ENCODE measurements around the gene KCNJ3. TPM values are rescaled to one million over a fixed set of nuclear protein-coding genes. Genes with fewer than 3 reads are reported as not detected.

KCNJ3 gene
- total and polyA plus RNA-seq, 2 donors (not counting 1 experiment from before 2014, with no cell fraction given), result 0.01 TPM; not detected in 1

GRCh38 chr2:154670083-154670482, 28.4 kb upstream of the KCNJ3 start:
- no peak overlapping the region for H3K27ac ChIP-seq (ENCODE audit: low read length in 2 of 2)
- H3K9me3 Mint-ChIP-seq (ENCODE audit: insufficient read depth), result no peaks in the 10 kb centered on the region
- WGBS (ENCODE audit: insufficient coverage), result no CpG with 5 or more reads among the region's 1 CpG
- ATAC-seq (ENCODE audit: low read depth), result no peak
- intact Hi-C loops (cut with micrococcal nuclease), result no loop called here
- H3K27ac Mint-ChIP-seq, result no peak overlapping the region
- no peaks in the 10 kb centered on the region for H3K9me3 ChIP-seq (ENCODE audit: control extremely low read depth in 1 of 3, control insufficient read depth in 2 of 3, insufficient read depth in 1 of 3, low read length in 2 of 3)
- H3K79me2 ChIP-seq (ENCODE audit: control insufficient read depth, insufficient read depth, low read length), result no peaks in the 10 kb centered on the region
- H3K4me3 Mint-ChIP-seq, result no peak overlapping the region
- ChIA-PET POLR2A (no interaction called here), CTCF (no interaction called here)
- no peaks in the 10 kb centered on the region for H3K4me1 Mint-ChIP-seq
- no peaks in the 10 kb centered on the region for H3K36me3 ChIP-seq (replicated peaks in 1 of 2; ENCODE audit: control extremely low read depth in 1 of 2, control insufficient read depth in 1 of 2, extremely low read depth in 1 of 2, insufficient read depth in 2 of 2, low read length in 1 of 2)
- no peak overlapping the region for H2AFZ ChIP-seq (ENCODE audit: insufficient read depth, low read depth, low read length, poor library complexity, severe bottlenecking)
- H3K4me3 ChIP-seq (ENCODE audit: control extremely low read depth in 1 of 5, extremely low read depth in 1 of 5, insufficient read depth in 1 of 5, low read depth in 2 of 5, low read length in 4 of 5), result no peak overlapping the region
- TF ChIP-seq EZH2 (IDR thresholded peaks at IDR 0.05; ENCODE audit: borderline replicate concordance, insufficient read depth, low read depth, low read length, poor library complexity, severe bottlenecking) (no peak), CTCF (IDR thresholded peaks at IDR 0.05) (no peak)
- DNase-seq, result no peak
- no peaks in the 10 kb centered on the region for H4K20me1 ChIP-seq (ENCODE audit: control insufficient read depth, insufficient read depth, low read length, poor library complexity, severe bottlenecking)
- H3K4me1 ChIP-seq (ENCODE audit: control insufficient read depth in 2 of 2, insufficient read depth in 2 of 2, low read length in 2 of 2), result no peaks in the 10 kb centered on the region
- H3K27me3 Mint-ChIP-seq, result no peaks in the 10 kb centered on the region
- no peaks in the 10 kb centered on the region for H3K27me3 ChIP-seq (replicated peaks in 1 of 4; ENCODE audit: control extremely low read depth in 1 of 4, control insufficient read depth in 3 of 4, insufficient read depth in 4 of 4, low read length in 3 of 4)
- no peak overlapping the region for H3K9ac ChIP-seq (ENCODE audit: low read length)
- no peak overlapping the region for H3K4me2 ChIP-seq (replicated peaks; ENCODE audit: low read depth, low read length, poor library complexity, severe bottlenecking)

DNA sequence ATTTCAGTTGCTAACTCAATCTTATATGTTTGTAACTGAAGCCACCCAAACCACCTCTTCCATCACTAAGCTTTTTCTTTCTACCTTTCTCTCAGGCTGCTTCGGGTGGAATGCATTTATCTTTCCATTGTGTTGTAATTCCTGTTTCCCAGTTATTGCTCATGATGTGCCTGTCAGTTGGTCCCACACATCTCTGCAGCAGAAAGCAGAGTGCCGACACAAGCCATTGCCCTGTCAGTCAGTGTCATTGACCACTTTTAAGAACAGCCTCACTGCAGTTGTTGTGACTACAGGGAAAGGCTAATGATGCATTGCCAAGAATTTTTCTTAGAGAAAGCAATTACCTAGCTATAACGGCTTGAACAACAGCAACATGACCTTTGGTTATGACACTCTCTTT, 24.8 kb upstream of the KCNJ3 start:
- H3K4me3 ChIP-seq (ENCODE audit: control extremely low read depth in 1 of 5, extremely low read depth in 1 of 5, insufficient read depth in 1 of 5, low read depth in 2 of 5, low read length in 4 of 5), result no peak overlapping the region
- H3K79me2 ChIP-seq (ENCODE audit: control insufficient read depth, insufficient read depth, low read length), result no peaks in the 10 kb centered on the region
- H3K9ac ChIP-seq (ENCODE audit: low read length), result no peak overlapping the region
- no peaks in the 10 kb centered on the region for H3K4me1 ChIP-seq (ENCODE audit: control insufficient read depth in 2 of 2, insufficient read depth in 2 of 2, low read length in 2 of 2)
- WGBS (ENCODE audit: insufficient coverage), result 90% methylated on average over 2 of the region's 3 CpGs
- no peaks in the 10 kb centered on the region for H3K36me3 ChIP-seq (replicated peaks in 1 of 2; ENCODE audit: control extremely low read depth in 1 of 2, control insufficient read depth in 1 of 2, extremely low read depth in 1 of 2, insufficient read depth in 2 of 2, low read length in 1 of 2)
- CTCF ChIA-PET, result no interaction called here
- no peak for TF ChIP-seq CTCF (IDR thresholded peaks at IDR 0.05)
- TF ChIP-seq EZH2 (IDR thresholded peaks at IDR 0.05; ENCODE audit: borderline replicate concordance, insufficient read depth, low read depth, low read length, poor library complexity, severe bottlenecking), result no peak
- POLR2A ChIA-PET, result no interaction called here
- H2AFZ ChIP-seq (ENCODE audit: insufficient read depth, low read depth, low read length, poor library complexity, severe bottlenecking), result no peak overlapping the region
- Mint-ChIP-seq H3K27ac (no peak overlapping the region), H3K27me3 (no peaks in the 10 kb centered on the region), H3K4me3 (no peak overlapping the region), H3K9me3 (ENCODE audit: insufficient read depth) (no peaks in the 10 kb centered on the region), H3K4me1 (no peaks in the 10 kb centered on the region)
- no peak overlapping the region for H3K27ac ChIP-seq (ENCODE audit: low read length in 2 of 2)
- intact Hi-C loops (cut with micrococcal nuclease), result no loop called here
- no peaks in the 10 kb centered on the region for H4K20me1 ChIP-seq (ENCODE audit: control insufficient read depth, insufficient read depth, low read length, poor library complexity, severe bottlenecking)
- ATAC-seq (ENCODE audit: low read depth) (no peak), DNase-seq (no peak)
- H3K4me2 ChIP-seq (replicated peaks; ENCODE audit: low read depth, low read length, poor library complexity, severe bottlenecking), result no peak overlapping the region
- H3K9me3 ChIP-seq (ENCODE audit: control extremely low read depth in 1 of 3, control insufficient read depth in 2 of 3, insufficient read depth in 1 of 3, low read length in 2 of 3), result no peaks in the 10 kb centered on the region
- no peaks in the 10 kb centered on the region for H3K27me3 ChIP-seq (replicated peaks in 1 of 4; ENCODE audit: control extremely low read depth in 1 of 4, control insufficient read depth in 3 of 4, insufficient read depth in 4 of 4, low read length in 3 of 4)

All from B cell (primary cell).